ENCODE data around the gene SNX4.
"Not testable (repeated sequence)": the region's sequence is repeated elsewhere in the genome, so short reads cannot be mapped to it uniquely, and the experiment has no call there.

Gene SNX4

GRCh38 chr3:125519678-125520562 lies at the start of gene SNX4:
Gene SNX4 (minus strand): TSS chr3:125520202. CDS start chr3:125520172, 30 bp downstream.
- DNase-seq (ENCODE audit: low spot score): peak; percentile 88

- DNase-seq (ENCODE audit: low spot score): no peak
Measured at GRCh38 chr3:125556314-125556713, 36.3 kb upstream of the SNX4 start.

- no peak for DNase-seq (ENCODE audit: low spot score)
Measured at GRCh38 chr3:125552401-125552800, 32.4 kb upstream of the SNX4 start.

DNA sequence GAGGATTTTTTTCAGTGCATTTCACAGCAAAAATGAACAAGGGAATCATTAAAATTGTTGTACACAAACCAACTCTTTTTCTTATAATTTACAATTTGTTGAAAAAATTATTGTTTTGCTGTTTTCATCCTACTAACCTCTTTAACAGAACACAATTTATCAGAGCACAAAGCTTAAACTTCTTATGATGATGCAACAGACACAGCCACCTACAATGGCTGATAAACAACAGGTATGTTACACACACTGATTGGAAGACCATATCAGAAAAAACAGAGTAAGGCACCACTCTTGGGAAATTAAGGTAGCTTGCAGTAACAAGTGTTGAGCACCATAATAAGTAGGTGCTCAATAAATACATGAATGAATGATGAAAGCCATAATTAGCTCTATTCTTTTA lies 8.9 kb upstream of the SNX4 start:
- DNase-seq (ENCODE audit: low spot score): no peak

- no peak for DNase-seq (ENCODE audit: low spot score)
Measured at GRCh38 chr3:125525153-125525552, 5.2 kb upstream of the SNX4 start.

- not testable (repeated sequence) for DNase-seq (ENCODE audit: low spot score)
Measured at GRCh38 chr3:125520563-125520919, 539 bp upstream of the SNX4 start.

- DNase-seq (ENCODE audit: low spot score): no peak
Measured at GRCh38 chr3:125515421-125515820, 4.6 kb downstream of the SNX4 start.

- no peak for DNase-seq (ENCODE audit: low spot score)
Measured at GRCh38 chr3:125513490-125514115, 6.4 kb downstream of the SNX4 start.

DNA sequence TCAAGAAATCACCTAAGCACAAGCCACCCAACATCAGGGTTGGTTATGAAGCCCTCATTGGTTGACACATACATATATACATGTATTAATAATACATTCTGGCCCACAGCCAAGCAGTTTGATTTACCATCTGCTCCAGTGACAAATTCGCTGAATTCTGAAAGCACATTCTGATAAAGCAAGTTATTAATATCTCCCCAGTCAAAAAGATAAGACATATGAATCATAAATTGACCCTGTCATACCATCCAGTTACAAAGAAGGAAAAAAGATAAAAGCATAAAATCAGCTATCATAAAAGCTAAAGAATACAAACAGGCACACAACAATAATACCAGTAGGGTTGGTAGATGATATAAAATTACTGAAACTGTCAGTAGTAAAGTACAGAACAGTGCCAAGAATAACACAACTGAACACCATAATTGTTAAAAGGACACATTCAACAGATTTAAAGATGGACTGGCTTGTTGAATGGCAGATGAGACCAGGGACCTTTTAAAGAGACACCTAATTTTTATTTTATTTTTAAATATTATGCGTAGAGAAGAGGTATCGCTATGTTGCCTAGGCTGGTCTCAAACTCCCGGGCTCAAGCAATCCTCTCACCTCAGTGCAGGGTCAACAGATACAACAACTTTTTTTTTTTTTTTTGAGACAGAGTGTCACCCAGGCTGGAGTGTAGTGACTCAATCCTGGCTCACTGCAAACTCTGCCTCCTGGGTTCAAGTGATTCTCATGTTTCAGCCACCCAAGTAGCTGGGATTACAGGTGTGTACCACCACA lies 7.7 kb downstream of the SNX4 start:
- DNase-seq (ENCODE audit: low spot score): peak; percentile 75

DNA sequence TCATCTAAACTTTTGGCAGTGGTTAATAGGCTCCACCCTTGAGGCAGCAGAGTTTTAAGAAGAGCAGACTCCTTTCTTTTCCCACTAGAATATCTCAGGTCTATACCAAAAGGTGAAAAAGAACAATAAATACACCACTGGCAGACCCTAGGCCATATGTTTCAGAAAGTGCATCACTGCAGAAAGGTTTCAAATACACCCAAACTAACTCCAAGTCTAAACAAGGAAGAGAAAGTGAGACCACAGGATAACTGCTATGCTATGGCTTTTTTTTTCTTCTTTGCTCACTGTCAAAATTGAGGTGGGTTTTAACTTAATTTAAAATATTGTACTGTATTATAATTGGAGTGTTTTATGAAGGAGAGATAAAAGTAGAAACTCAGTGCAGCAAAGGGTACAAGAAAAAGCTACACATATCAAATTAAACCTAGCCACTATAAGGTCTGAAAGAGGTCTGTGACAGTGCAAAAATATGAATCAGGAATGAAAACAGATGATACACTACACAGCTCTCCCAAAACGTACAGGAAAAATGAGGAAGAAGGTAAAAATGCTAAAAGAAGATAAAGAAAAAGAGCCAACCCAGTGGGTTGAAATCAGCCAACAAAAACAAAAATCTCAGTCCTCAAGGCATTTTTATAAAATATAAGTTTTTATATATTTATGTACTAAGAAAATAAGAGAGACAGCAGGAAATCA lies 8.4 kb downstream of the SNX4 start:
- DNase-seq (ENCODE audit: low spot score): no peak

DNA sequence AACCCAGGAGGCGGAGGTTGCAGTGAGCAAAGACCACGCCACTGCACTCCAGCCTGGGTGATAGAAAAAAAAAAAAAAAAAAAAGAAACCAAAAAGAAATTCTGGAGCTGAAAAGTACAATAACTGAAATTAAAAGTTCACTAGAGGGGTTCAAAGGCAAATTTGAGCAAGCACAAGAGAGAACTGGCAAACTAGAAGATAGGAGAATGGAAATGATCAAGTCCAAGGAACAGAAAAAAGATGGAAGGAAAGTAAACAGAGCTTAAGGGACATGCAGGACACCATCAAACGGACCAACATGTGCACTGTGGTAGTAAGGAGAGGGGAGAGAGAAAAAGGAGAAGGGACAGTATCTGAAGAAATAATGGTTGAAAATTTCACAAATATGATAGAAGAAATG lies 12.9 kb downstream of the SNX4 start:
- no peak for DNase-seq (ENCODE audit: low spot score)

DNA sequence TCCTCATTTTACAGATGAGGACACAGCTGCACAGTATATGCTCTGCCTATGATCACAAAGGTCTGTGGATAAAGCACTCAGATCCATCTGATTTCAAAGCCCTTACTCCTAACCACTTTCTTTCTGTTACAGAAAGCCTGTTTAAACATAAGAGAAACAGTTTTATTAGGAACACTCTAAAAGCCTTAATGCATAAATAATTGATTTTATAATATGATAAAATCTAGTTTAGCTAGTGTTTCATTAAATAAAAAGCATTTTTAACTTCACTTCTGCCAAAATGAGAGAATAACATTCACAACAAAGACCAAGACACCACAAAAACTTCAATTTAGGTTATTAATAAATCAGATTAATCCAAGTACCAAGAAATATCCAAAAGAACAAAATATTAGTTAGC lies 21.4 kb downstream of the SNX4 start:
- no peak for DNase-seq (ENCODE audit: low spot score)

DNA sequence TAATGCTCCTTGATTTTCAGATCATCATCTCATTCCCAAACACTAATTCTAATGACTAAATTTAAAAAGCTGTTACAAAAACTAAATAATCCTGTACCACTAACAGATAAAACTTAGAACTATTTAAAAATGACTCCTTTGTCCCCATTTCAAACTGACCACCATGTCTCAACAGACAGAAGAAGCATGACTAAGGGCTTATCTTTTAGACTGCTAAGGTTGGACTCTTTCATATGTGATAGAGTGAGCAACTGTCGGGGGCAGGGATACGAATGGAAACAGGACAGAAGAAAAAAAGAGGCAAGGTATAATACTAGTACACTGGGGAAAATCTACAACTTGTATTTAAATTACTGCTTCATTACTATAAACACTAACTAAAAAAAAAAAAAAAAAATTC lies 23.3 kb downstream of the SNX4 start:
- no peak for DNase-seq (ENCODE audit: low spot score)

- DNase-seq (ENCODE audit: low spot score): no peak
Measured at GRCh38 chr3:125482406-125482805, 37.6 kb downstream of the SNX4 start.

- no peak for DNase-seq (ENCODE audit: low spot score)
Measured at GRCh38 chr3:125481786-125482185, 38.2 kb downstream of the SNX4 start.

GRCh38 chr3:125481375-125481759 lies 38.6 kb downstream of the SNX4 start:
- DNase-seq (ENCODE audit: low spot score): not testable (repeated sequence)

GRCh38 chr3:125480656-125481374 lies 39.2 kb downstream of the SNX4 start:
- DNase-seq (ENCODE audit: low spot score): no peak

GRCh38 chr3:125479091-125479490 lies 40.9 kb downstream of the SNX4 start:
- DNase-seq (ENCODE audit: low spot score): no peak

GRCh38 chr3:125478326-125478725 lies 41.7 kb downstream of the SNX4 start:
- no peak for DNase-seq (ENCODE audit: low spot score)

GRCh38 chr3:125477701-125478100 lies 42.3 kb downstream of the SNX4 start:
- no peak for DNase-seq (ENCODE audit: low spot score)

DNA sequence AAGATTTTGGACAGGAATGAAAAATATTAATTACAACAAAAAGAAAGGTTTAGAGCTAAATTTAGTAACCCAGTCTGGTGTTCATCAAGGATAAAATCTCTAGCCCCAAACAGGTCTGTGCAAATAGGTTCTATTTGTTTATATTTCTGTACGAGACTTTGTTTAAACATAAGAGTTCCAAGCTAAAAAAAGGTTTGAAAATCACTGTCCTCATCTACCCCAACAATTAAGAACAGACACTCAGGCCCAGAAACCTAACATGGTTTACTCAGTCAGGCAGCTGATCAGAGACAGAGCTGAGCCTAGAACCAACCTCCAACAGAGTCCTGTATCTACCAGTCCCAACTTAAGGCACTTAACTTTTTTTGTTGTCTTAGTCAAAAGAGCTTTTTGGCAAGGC lies 49.3 kb downstream of the SNX4 start:
- DNase-seq (ENCODE audit: low spot score): no peak

Measured in kidney capillary endothelial cell (primary cell).